GM21390 (cell line): ENCODE data around the gene GOLGA6L9.
A peak's percentile ranks its signal among the peaks of the same experiment; 100 is the strongest.
"Not testable (repeated sequence)": the region's sequence is repeated elsewhere in the genome, so short reads cannot be mapped to it uniquely, and the experiment has no call there.

ENCODE experiments used
- ATAC-seq: cut with Tn5 transposase; IDR thresholded peaks from one replicate; pipeline ENCODE4 v1.9.1; 2021; ENCODE audit not compliant: unreplicated experiment

The GOLGA6L9 gene, protein sequence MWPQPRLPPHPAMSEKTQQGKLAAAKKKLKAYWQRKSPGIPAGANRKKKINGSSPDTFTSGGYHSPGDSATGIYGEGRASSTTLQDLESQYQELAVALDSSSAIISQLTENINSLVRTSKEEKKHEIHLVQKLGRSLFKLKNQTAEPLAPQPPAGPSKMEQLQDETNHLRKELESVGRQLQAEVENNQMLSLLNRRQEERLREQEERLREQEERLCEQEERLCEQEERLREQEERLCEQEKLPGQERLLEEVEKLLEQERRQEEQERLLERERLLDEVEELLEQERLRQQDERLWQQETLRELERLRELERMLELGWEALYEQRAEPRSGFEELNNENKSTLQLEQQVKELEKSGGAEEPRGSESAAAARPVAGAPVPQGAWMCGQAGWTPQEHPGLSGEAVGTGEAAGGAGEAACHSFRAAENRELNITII

DNA sequence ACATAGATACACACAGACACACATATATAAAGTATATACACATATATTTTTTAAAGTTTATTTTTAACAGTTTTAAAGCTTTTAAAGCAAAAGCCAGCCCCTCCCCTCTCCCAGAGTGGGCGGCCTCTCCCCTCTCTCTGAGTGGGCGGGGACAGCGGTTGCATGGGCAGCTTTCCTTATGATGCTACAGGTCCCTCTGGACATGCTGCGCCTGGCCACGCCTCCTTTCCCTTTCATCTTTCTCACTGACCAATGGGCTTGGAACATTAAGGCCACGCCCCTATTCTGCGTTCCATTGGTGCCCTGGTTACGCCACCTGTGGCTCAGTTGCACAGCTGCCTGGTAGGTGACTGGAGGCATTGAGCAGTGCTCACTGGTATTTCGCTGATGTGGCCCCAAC is at the start of gene GOLGA6L9:
Gene GOLGA6L9 (plus strand): TSS at position 124 of the 400 bp plus-strand sequence. CDS start 264 bp downstream, at position 388.
- ATAC-seq: not testable (repeated sequence)

DNA sequence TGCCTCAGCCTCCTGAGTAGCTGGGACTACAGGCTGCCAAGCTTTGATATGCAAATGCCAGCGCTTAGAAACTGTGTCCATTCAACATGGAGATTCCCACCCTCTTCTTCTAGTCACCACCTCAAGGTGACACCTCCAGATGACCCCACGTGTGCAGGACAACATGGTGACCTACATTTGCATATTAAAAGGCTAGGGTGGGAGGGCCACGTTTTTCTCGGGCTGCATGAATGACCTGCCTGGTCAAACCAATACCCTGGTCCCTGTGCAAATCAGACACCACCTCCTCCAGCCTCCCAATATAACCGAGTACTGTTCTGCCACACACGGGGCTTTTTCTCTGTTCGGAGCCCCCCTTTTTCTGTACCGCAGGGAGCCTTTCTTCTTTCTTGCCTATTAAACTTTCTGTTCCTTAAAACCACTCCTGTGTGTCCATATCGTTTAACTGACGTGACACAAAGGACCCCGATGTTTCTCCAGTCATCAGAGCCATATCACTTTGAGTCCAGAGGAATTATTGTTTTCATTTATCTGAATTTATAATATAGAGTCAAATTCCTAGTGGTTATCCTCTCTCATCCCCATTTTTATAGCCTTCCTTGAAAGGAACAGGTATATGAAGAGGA is 48.2 kb upstream of the GOLGA6L9 start:
- not testable (repeated sequence) for ATAC-seq

DNA sequence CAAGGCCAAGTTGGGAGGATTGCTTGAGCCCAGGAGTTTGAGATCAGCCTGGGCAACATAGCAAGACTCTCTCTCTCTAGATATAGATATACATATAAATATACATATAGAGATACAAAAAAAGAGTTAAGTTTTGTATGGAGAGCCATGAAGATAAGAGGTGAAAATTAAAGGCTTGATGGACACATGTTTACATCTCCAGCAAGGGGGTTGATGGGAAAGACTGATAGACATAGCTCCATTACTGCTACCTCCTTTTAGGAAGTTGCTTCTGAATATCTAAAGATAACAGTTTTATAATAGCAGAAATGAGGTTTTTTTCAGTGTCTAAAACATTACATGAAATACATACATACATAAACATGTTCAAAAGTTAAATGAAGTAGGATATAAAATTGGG is 42.4 kb upstream of the GOLGA6L9 start:
- ATAC-seq: not testable (repeated sequence)

DNA sequence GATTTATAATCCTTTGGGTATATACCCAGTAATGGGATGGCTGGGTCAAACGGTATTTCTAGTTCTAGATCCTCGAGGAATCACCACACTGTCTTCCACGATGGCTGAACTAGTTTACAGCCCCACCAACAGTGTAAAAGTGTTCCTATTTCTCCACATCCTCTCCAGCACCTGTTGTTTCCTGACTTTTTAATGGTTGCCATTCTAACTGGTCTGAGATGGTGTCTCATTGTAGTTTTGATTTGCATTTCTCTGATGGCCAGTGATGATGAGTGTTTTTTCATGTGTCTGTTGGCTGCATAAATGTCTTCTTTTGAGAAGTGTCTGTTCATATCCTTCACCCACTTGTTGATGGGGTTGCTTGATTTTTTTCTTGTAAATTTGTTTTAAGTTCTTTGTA is 39.5 kb upstream of the GOLGA6L9 start:
- not testable (repeated sequence) for ATAC-seq

DNA sequence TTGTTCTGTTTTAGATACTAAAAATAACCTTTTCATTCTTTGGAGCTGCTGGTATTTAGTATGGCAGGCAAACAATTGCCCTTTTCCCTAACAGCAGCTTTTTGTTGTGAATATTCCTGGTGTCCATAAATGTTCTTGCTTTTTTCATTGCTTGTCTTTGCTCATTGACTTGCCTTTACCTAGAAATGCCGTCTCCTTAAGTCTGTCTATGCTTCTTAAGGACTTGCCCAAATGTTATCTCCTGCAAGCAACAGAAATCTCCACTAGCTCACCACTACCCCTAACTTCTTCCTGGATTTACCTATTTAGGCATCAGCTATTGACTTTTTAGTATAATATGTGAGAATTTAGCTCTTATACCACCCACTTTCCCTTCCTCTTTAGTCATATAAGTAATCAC is 37.5 kb upstream of the GOLGA6L9 start:
- ATAC-seq: not testable (repeated sequence)

DNA sequence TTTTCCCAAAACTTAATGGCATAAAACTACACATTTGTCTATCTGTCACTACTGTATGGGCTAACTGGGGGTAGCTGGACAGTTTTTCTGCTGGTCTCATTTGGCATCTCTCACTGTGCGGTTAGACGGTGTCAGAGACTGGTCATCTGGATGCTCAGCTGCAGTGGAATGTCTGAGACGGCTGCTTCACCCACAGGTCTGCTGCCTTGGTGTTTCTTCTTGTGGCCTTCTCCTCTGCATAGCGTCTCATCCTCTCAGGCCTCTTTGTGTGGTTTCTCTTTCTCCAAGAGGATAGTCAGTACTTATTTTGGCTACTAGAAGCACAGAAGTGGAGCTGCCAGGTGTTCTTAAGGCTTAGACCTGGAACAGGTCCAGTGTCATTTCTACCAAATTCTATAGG is 35.9 kb upstream of the GOLGA6L9 start:
- ATAC-seq: no peak

DNA sequence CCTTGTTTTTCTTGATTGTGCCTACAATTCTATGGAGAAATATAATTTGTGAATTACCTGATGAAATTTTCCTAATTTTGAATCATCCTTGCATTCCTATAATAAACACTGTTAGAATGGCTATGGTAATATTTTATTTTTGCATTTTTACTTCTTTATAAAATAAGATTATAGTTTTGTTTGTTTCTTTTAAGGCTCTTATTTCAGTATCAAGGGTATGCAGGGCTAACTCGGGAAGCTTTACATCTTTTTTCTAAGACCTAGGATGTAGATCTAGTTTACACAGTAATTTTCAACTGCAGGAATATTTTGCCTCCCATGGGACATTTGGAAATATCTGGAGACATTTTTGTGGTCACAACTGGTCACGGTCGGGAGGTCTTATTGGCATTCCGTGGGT is 33.8 kb upstream of the GOLGA6L9 start:
- not testable (repeated sequence) for ATAC-seq

DNA sequence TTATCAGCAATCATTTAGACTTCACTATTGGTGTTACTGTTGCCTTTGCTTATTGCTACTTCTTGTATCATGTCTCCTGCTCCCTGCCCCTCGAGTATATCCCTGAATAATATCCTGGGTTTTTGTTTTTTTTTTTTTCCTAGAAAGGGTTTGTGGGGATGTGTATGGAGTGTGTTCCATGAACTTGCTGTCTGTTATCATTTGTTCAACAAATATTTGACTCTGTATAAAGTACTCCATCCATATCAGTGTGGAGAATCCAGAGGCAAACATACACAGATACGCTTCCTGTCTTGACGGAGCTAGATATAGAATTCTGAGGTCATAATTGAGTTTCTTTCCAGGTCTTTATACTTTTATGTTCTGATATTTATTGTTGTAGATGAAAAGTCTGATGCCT is 31.8 kb upstream of the GOLGA6L9 start:
- no peak for ATAC-seq

DNA sequence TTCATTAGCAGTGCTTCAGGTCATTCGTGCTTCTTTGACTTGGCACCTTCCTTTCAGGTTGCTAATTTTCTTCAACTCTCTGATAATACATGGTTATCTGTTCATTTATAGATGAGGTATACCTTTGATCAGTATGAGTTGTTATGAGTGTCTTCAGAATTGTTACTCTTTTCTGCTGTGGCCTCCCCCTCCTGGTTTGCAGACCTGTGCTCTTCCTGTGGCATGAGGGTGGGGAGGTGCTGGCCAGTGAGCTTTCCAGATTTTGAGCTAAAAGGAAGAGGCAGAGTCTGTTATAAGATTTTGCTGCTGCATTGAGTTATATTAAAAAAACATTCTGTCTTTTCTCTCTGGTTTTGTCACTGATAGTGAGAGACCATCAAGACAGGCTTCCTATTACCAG is 30.8 kb upstream of the GOLGA6L9 start:
- ATAC-seq: no peak

DNA sequence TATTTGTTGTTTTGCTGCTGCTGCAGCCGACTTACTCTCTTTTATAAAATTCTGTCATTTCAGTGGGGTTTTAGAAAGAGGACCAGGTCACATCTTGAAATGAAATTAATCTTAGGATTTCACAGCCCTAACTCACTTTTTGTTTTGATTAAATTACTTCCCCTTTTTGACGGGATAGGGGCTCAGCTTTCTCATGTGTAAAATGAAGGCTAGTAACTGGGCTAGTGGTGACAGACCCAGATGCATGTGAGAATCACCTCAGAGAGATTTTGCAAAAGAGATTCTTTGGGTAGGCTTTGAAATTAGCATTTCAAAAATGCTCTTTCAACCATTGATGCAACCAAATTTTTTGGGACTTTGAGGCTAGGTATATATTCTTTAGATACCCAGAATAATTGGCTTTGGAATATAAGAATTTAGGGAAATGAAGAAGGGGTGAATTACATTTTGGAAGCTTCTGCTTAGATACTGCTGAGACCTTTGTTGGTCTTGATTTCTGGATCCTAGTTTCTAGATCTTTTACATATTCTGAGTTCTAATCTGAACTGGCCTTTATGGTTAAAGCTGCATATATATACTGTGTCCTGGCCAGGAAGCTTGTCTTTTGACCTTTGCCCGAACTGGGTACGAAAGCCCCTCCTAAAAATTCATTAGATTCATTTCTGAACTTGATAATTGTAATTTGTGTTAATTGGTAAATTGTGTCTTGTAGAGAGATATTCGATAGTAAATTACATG is 30.1 kb upstream of the GOLGA6L9 start:
- ATAC-seq: not testable (repeated sequence)

DNA sequence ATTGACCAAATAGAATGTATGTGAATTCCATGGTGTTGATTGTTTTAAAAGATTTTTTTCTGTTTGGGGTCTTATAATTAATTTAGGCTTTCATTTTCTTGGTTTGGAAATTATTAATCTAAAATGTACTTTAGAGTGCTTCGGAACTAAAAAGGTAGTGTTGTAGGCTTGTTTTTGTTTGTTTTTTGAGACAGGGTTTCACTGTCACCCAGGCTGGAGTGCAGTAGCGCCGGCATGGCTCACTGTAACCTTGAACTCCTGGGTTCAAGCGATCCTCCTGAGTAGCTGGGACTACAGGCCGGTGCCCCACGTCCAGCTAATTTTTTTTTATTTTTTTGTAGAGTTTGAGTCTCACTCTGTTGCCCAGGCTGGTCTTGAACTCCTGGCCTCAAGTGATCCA is 27.7 kb upstream of the GOLGA6L9 start:
- not testable (repeated sequence) for ATAC-seq

DNA sequence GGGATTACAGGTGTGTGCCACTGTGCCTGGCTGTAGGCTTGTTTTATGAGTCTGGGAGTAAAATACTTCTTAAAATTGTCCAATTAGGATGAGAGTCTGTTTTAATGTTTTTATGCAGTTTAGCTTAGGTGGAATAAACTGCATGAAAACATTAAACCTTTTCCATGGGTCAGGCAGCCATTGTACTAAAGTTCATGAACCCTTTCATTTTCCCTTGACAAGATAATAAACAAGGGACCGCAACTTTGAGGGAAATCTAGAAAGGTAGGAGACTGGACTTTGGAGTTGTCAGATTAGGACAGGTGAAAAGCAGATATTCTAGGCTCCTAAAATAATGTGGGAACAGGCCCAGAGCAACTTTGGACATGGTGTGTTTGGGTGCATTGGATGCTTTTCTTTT is 27.3 kb upstream of the GOLGA6L9 start:
- not testable (repeated sequence) for ATAC-seq

DNA sequence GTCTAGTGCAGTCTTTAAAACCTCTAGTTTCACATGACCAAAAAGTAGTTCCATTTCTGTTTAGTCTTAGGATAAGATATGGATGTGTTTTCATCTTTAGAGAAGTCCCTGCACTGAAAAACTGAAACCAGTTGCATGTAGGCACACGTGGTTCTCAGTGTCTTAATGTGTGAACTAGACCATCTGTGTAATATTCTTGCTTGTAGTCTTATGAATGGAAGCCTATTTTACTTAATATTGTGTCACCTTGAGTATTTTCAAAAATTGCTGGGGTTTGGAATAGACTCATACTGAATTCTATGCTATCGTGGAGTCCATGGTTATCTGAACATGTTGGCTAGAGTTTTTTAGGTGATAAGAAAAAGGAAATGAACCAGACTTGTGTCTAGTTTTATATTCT is 23.4 kb upstream of the GOLGA6L9 start:
- ATAC-seq: not testable (repeated sequence)

DNA sequence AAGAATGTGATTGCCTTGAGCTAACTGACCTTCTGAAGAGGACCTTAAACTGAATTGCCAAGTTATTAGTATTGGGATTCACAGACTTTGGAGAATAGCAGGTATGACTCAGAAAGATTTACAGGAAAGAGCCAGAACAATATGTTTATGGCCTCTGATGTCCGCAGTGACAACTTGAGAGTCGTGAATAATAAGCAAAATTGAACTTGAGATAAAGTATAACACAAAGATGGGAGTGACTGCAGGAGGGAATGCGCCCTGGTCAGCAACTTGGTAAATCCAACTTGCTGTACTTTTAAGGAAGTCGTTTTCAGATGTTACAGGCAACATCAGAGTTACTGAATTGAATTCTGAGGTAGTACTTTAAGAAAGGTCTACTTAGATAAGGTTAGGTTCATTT is 19.3 kb upstream of the GOLGA6L9 start:
- not testable (repeated sequence) for ATAC-seq

DNA sequence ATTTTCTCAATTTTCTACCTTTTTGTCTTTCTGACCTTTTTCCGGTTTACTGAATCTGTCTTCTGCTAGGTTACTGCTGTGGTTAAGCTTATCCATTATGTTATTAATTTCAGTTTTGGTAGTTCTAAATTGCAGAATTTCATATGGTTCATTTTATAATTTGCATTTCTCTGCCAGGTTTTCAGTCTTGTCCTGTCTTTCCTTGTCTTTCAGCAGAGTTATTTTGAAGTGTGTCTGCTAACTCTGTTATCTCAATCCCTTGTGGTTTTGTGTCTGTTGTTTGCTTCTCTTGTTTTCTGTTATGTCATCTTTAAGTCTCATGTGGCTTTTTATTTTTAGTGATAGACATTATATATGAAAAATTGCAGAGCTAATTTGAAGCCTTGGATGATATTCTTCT is 18.0 kb upstream of the GOLGA6L9 start:
- ATAC-seq: peak; percentile 70

DNA sequence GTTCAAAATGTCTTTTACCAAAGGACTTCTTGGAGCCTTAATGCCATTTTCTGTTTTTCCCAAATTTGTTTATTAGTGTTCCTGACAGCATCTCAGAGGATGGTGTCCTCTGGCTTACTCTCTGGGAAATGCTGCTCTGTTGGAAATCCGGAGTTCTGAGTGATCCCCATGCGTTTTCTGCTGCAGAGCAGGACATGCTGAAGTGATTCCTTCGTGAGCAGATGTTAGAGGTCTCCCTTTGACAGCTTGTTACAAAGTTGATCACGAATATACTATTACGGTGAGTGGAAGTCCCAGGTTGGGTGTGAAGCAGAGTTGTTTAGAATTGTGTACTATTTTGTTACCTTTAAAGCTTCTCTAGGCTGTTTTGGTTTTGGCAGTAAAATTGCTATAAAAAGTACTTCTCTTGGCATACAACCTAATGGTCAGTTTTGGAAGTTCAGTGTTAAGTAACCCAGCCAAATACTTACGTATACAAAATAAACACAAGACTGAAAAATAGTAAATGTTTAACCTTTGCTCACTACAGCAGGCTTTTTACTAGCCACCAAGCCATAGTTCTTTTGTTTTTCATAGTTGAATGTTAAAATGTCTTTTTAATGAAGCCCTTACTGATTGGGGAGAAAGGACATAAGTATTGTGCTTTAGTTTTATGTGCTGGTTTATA is 15.0 kb upstream of the GOLGA6L9 start:
- ATAC-seq: not testable (repeated sequence)

DNA sequence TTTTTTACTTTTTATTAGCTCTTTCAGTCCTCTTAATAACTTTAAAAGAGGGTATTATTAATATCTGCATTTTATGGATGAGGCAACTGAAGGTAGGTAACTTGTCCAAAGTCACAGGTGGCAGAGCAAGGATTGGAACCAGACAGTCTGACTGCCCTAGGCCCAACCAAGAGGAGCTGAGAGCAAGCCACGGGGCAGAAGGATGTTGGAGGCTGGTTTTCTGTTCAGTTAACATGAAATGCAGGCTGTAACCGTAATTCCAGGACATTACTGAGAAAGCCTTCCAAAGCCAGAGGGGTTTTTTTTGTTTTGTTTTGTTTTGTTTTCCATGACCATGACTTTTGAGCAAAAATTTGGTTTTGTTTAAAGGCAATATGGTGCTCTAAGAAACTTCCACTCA is 9.1 kb upstream of the GOLGA6L9 start:
- ATAC-seq: not testable (repeated sequence)

DNA sequence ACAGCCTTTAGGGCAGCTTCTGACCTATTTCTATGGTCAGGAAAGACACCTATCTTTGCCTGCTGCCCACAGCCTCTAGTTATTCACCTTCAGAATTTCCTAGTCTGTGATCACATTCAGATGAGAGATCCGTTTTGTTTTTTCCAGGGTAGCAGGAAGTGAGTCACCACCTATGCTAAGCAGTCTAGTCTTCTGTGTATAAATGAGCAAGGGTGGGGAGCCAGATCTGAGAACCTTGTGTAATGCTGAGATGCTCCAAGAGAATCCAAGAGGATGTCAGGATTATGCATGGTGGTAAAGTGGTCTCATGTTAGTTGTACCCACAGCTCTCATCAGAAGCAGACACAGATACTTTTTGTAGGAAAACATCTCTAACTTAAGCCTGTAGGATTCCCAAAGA is 8.7 kb upstream of the GOLGA6L9 start:
- ATAC-seq: not testable (repeated sequence)

DNA sequence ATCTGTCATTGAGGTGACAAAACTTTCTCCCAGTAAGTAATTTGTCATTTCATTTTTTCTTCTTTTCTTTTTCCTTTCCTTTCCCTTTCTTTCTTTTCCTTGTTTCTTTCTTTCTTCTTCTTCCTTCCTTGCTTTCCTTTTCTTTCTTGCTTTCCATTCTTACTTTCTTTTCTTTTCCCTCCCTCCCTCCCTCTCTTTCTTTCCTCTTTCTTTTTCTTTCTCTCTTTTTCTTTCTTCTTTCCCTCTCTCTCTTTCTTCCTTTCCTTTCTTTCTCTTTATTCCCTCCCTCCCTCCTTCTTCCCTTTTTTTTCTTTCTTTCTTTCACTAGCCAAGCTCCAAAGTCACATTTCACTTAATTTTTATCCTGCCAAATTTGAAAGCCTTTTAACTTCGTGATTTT is 2.5 kb upstream of the GOLGA6L9 start:
- ATAC-seq: not testable (repeated sequence)

DNA sequence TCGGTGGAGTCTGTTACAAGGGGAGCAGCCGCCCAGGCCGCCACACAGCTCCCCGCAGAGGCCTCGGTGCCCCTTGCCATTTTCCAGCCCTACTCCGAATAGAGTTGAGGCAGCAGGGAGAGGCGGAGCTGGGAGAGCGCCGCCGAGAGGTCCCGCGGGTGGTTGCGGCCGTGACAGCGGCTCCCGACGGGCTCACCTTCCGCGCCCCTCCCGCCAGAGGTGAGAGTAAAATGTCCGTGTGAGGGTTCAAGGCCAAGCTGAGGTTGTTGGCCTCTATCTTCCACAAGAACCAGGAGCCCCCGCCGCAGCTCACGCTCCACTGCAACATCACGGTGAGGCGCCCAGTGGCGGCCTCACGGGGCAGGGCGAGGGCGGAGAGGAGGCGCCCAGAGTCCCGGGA is 15.8 kb downstream of the GOLGA6L9 start:
- ATAC-seq: not testable (repeated sequence)

DNA sequence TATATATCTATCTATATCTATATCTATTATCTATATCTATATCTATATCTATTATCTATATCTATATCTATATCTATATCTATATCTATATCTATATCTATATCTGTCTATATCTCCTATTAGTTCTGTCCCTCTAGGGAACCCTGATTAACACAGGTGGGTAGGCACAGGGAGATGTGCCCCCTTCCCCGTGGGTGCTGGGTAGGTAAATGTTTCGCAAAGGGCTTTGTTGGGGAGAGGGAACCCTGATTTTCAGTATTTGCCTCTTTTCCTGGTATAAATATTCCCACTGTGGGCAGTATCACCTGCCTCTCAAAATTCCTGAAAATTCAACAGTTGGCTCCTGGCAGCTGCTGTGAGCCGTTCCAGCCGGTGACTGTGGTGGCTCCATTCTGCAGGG is 27.7 kb downstream of the GOLGA6L9 start:
- not testable (repeated sequence) for ATAC-seq
